ENCODE data around the gene PIGU.

PIGU gene

DNA sequence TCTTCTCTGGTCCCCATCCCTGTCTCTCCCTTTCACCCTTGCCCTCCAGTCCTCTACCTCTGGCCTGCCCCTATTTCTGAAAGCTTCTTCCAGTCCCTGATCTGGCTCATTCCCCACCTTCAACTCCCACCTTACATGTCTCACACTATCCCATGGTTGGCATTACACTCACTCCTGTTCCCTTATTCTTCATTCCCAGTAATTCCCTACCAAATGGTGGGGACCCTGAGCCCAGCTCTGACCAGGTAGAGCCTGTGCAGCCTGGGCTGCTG, 33.6 kb upstream of the PIGU start:
- in situ Hi-C loops (cut with MboI; ENCODE audit: low pct_unique_long_range_greater_than_20kb, low sequenced_read_pairs, unreplicated experiment): loop anchor here (25.0 kb wide), 1 partner anchor 398 kb away; the partner anchor contains the start of gene AHCY

DNA sequence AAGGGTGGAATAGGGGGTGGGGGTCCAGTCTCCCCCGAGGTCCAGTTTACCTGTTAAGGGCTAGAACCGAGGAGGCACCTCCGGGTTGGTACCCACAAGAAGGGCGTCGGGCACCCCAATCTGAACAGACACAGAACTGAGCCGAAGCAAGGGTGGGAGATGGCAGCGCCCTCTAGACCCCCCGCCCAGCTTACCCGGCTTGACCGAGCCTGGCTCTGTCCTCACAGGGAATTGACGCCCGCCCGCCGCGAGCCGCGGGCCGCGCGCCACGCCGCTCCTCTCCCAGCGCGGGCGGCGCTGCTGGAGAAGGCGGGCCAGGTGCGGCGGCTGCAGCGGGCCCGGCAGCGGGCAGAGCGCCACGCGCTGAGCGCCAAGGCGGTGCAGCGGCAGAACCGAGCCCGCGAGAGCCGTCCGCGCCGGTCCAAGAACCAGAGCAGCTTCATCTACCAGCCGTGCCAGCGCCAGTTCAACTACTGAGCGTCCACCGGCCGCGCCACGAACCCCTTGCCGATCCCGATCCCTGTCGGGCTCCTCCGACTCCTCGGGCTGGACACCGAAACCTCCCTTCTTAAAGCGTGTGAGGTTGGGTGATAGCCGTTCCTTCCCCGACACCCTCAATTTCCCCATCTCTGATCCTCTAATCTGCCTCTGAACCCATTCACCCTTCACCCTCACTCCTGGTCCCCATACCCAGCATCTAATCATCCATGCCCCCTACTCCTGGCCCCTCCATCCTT, 33.1 kb upstream of the PIGU start:
- in situ Hi-C loops (cut with MboI; ENCODE audit: low pct_unique_long_range_greater_than_20kb, low sequenced_read_pairs, unreplicated experiment): loop anchor here (25.0 kb wide), 1 partner anchor 398 kb away; the partner anchor contains the start of gene AHCY
- peak; percentile 90 for DNase-seq (ENCODE audit: low spot score)
- TF ChIP-seq, protein P1, sequence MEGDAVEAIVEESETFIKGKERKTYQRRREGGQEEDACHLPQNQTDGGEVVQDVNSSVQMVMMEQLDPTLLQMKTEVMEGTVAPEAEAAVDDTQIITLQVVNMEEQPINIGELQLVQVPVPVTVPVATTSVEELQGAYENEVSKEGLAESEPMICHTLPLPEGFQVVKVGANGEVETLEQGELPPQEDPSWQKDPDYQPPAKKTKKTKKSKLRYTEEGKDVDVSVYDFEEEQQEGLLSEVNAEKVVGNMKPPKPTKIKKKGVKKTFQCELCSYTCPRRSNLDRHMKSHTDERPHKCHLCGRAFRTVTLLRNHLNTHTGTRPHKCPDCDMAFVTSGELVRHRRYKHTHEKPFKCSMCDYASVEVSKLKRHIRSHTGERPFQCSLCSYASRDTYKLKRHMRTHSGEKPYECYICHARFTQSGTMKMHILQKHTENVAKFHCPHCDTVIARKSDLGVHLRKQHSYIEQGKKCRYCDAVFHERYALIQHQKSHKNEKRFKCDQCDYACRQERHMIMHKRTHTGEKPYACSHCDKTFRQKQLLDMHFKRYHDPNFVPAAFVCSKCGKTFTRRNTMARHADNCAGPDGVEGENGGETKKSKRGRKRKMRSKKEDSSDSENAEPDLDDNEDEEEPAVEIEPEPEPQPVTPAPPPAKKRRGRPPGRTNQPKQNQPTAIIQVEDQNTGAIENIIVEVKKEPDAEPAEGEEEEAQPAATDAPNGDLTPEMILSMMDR (IDR thresholded peaks at IDR 0.05; ENCODE audit: extremely low read depth, insufficient read depth, missing control alignments): peak; percentile 49

More for the DNA sequence above, 33.6 kb upstream of the PIGU start:
- TF ChIP-seq, protein P1 (IDR thresholded peaks at IDR 0.05; ENCODE audit: extremely low read depth, insufficient read depth, missing control alignments): no peak
- no peak for DNase-seq (ENCODE audit: low spot score)

DNA sequence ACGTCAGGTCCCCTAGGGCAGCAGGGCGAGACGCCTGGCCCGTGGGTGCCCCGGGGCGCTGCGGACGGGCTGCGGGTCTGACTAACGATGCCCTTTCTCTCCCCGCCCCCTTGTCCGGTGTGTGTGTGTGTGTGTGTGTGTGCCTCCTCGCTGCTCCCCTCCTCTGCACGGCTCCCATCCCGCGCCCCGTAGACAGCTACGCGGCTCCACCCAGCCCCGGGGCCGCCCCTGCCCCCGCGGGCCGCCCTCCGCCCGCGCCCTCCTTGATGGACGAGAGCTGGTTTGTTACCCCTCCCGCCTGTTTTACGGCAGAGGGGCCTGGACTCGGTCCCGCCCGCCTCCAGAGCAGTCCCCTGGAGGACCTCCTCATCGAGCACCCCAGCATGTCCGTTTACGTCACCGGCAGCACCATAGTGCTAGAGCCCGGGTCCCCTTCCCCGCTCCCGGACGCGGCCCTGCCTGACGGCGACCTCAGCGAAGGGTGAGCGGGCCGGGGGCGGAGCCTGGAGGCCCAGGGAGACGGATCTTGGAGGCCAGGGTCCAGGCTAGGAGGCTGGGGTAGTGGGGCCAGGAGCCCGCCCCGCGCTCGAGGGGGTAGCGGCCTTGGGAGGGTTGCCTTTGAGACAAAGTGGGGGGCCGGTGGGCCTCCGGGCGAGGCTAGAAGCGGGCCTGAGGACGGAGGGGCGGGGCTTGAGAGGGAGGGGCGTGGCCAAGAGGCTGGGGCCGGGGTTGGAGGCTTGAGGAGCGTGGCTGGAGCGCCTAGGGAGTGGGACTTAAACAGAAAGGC, 32.3 kb upstream of the PIGU start:
- TF ChIP-seq, protein P1 (IDR thresholded peaks at IDR 0.05; ENCODE audit: extremely low read depth, insufficient read depth, missing control alignments): no peak
- in situ Hi-C loops (cut with MboI; ENCODE audit: low pct_unique_long_range_greater_than_20kb, low sequenced_read_pairs, unreplicated experiment): loop anchor here (25.0 kb wide), 1 partner anchor 397 kb away; the partner anchor contains the start of gene AHCY
- DNase-seq (ENCODE audit: low spot score): peak; percentile 94

DNA sequence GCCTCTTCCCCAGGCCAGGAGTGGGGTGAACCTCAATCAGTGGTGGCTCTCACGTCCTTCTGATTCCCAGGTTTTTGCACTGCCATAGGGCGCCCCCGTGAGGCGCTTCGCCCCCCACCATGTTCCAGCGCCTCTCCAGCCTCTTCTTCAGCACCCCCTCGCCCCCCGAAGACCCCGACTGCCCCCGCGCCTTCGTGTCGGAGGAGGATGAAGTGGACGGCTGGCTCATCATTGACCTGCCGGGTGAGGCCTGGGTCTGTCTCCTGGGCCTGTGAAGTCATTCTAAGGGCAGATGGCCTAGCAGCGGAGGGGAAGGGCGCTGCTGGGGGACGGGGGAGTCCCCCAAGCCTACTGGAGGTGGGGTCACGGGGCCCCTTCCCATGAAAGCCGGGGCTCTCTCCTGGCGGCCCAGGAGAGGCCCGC, 31.7 kb upstream of the PIGU start:
- DNase-seq (ENCODE audit: low spot score): peak; percentile 70
- in situ Hi-C loops (cut with MboI; ENCODE audit: low pct_unique_long_range_greater_than_20kb, low sequenced_read_pairs, unreplicated experiment): loop anchor here (25.0 kb wide), 1 partner anchor 396 kb away; the partner anchor contains the start of gene AHCY
- TF ChIP-seq, protein P1 (IDR thresholded peaks at IDR 0.05; ENCODE audit: extremely low read depth, insufficient read depth, missing control alignments): peak; percentile 73

DNA sequence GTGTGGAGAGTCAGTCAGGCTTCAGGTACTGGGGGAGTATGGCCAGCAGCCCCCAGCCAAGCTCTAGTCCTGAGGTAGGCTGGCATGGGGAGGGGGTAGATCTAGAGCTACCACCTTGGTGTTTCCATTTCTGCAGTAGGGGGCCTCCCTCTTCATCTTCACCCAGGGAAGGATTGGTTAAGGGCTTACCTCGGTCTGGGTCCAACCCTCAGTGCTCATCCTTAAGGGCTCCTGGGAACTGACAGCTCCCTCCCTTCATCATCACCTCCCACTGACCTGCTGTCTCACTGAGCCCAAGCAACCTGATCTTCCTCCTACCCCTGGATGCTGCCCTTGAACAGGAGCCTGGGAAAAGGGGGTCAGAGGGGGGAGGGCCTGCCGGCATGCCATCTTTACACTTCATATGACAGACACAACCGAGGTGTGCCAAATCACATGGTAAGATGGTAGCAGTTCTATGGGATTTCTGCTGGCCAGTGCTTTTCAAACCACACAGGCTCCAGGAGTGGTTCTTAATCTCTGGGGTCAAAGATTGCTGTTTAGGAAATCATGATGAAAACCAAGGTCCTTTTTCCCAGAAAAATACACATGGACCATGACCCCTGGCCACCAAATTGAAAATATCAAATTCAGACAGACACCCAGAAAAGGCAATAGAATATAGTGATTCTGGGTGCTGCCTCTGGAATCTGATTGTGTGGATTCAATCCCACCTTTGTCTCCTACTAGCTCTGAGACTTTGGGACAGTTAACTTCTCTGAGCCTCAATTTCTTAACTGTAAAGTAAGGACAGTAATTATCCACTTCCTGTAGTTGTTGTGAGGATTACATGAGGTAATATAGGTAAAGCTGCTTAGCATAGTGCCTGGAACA, 30.3 kb upstream of the PIGU start:
- TF ChIP-seq, protein P1 (IDR thresholded peaks at IDR 0.05; ENCODE audit: extremely low read depth, insufficient read depth, missing control alignments): no peak
- in situ Hi-C loops (cut with MboI; ENCODE audit: low pct_unique_long_range_greater_than_20kb, low sequenced_read_pairs, unreplicated experiment): loop anchor here (25.0 kb wide), 1 partner anchor 395 kb away; the partner anchor contains the start of gene AHCY
- no peak for DNase-seq (ENCODE audit: low spot score)
